ENCODE measurements around the gene PLA2G4B. TPM values are rescaled to one million over a fixed set of nuclear protein-coding genes. Genes with fewer than 3 reads are reported as not detected.

Gene PLA2G4B
- total and polyA plus RNA-seq, 2 of the 8 experiments (the other 6 are each of a cell fraction or from before 2014, with no cell fraction given), result 4.2 to 9.2 TPM

DNA sequence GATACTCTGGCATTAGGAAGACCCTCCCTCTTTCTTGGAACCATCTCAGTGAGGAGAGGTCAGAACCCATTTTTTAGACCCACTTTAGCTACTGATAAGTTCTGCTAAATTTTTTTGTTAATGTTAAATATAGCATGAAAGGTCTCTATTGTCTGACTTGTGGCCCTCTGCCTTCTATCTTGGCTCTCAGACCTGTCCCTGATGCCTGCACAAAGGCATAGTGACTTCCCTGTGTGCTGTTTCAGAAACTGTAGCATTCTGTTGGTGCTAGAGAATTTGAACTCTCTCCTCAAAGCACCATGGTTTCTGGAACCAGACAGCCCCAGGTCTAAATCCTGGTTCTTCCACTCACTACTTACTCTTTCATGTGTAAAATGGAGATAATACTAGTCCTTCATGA, 49.0 kb upstream of the PLA2G4B start (continued):
- TF ChIP-seq SIN3A (conservative IDR thresholded peaks at IDR 0.05 in 1 of 2, IDR thresholded peaks at IDR 0.05 in 1 of 2; ENCODE audit: low read depth in 1 of 2, low read length in 2 of 2), result no peak
- no peak for TF ChIP-seq BCL11A (IDR thresholded peaks at IDR 0.05; ENCODE audit: low read depth in 2 of 2, low read length in 2 of 2)
- TF ChIP-seq POU5F1 (IDR thresholded peaks at IDR 0.05; ENCODE audit: low read depth, low read length), result no peak
- no peak for TF ChIP-seq ZNF274 (IDR thresholded peaks at IDR 0.05; ENCODE audit: borderline replicate concordance, extremely low read depth, low read length)
